ENCODE measurements around the gene ACAA1. TPM values are rescaled to one million over a fixed set of nuclear protein-coding genes. Genes with fewer than 3 reads are reported as not detected.

Gene ACAA1
- total RNA-seq, 1 experiment from 2014 or later: 52.0 TPM

GRCh38 chr3:38127611-38128302 is 9.2 kb downstream of the ACAA1 start:
- ATAC-seq (0 out of 2 replicates have a peak, but pooled peaks have one; percentile 34), DNase-seq (ENCODE audit: low read depth, low spot score) (no peak)
- TF ChIP-seq SIN3A (IDR thresholded peaks at IDR 0.05; ENCODE audit: borderline replicate concordance, insufficient read depth, low read depth, low read length): no peak
- TF ChIP-seq CTCF (IDR thresholded peaks at IDR 0.05): no peak
- TF ChIP-seq, protein P1, sequence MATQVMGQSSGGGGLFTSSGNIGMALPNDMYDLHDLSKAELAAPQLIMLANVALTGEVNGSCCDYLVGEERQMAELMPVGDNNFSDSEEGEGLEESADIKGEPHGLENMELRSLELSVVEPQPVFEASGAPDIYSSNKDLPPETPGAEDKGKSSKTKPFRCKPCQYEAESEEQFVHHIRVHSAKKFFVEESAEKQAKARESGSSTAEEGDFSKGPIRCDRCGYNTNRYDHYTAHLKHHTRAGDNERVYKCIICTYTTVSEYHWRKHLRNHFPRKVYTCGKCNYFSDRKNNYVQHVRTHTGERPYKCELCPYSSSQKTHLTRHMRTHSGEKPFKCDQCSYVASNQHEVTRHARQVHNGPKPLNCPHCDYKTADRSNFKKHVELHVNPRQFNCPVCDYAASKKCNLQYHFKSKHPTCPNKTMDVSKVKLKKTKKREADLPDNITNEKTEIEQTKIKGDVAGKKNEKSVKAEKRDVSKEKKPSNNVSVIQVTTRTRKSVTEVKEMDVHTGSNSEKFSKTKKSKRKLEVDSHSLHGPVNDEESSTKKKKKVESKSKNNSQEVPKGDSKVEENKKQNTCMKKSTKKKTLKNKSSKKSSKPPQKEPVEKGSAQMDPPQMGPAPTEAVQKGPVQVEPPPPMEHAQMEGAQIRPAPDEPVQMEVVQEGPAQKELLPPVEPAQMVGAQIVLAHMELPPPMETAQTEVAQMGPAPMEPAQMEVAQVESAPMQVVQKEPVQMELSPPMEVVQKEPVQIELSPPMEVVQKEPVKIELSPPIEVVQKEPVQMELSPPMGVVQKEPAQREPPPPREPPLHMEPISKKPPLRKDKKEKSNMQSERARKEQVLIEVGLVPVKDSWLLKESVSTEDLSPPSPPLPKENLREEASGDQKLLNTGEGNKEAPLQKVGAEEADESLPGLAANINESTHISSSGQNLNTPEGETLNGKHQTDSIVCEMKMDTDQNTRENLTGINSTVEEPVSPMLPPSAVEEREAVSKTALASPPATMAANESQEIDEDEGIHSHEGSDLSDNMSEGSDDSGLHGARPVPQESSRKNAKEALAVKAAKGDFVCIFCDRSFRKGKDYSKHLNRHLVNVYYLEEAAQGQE (IDR thresholded peaks at IDR 0.05; ENCODE audit: insufficient read depth in 1 of 2, low read depth in 2 of 2, low read length in 1 of 2): no peak
- no peak for TF ChIP-seq TCF7L2 (IDR thresholded peaks at IDR 0.05; ENCODE audit: low read depth, low read length)
- TF ChIP-seq POLR2AphosphoS5 (IDR thresholded peaks at IDR 0.05; ENCODE audit: low read depth, low read length): no peak
- BruUV-seq (replicated peaks): no TSS peak
- intact Hi-C loops (cut with micrococcal nuclease; ENCODE audit: unreplicated experiment) (no loop called here), in situ Hi-C loops (cut with HindIII; ENCODE audit: low pct_unique_long_range_greater_than_20kb, low sequenced_read_pairs) (no loop called here)
- Histone ChIP-seq H3K4me1 (ENCODE audit: control insufficient read depth, insufficient read depth, low read length) (no peaks in the 10 kb centered on the region), H3K4me3 (ENCODE audit: low read depth in 2 of 2, low read length in 2 of 2) (no peak overlapping the region), H3K9me3 (ENCODE audit: control insufficient read depth, insufficient read depth, low read depth, low read length) (no peaks in the 10 kb centered on the region), H3K27ac (ENCODE audit: low read length) (no peak overlapping the region), H3K36me3 (ENCODE audit: control insufficient read depth, insufficient read depth, low read length) (peaks cover 2% of the 10 kb centered on the region), H3K27me3 (ENCODE audit: control insufficient read depth, insufficient read depth, low read length) (no peaks in the 10 kb centered on the region)
- ChIA-PET POLR2A (interaction anchor here (0.8 kb wide), 1 partner anchor 11 kb away, joined by 4 read pairs; no protein-coding TSS in a partner anchor), CTCF (no interaction called here)

DNA sequence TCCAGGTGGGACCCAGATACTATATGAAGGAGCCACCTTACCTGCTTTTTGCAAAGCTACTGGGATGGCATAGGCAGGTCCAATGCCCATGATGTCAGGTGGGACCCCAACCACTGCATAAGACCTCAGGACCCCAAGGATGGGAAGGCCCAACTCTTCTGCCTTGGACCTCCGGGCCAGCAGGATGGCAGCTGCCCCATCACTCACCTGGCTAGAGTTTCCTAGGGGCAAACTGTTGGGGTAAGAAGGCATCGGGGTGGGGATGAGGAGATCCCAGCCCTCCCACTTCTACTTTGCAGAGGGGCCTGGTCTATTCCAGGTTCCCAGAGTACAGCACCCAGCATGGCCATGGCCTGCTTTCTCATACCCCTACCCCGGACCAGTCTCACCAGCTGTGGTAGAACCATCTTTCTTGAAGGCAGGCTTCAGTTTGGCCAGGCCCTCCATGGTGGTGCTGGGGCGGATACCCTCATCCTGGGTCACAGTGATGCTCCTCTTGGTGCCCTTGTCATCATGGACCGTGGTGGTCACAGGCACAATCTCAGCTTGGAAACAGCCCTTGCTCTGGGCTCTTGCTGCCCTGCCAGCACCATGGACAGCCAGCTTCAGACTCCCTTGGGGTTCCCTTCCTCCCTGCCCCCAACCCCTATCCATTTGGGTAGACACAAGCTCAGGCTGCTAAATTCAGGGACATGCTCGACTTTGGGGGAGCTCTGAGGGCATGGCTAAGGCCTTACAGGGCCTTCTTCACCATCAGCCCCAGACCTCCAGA is 10.6 kb downstream of the ACAA1 start:
- in situ Hi-C loops (cut with HindIII; ENCODE audit: low pct_unique_long_range_greater_than_20kb, low sequenced_read_pairs): no loop called here
- BruUV-seq (replicated peaks): no TSS peak

More for the DNA sequence above, 10.6 kb downstream of the ACAA1 start:
- Histone ChIP-seq H3K27ac (ENCODE audit: low read length) (no peak overlapping the region), H3K36me3 (ENCODE audit: control insufficient read depth, insufficient read depth, low read length) (peaks cover 2% of the 10 kb centered on the region), H3K4me3 (ENCODE audit: low read depth in 2 of 2, low read length in 2 of 2) (no peak overlapping the region), H3K4me1 (ENCODE audit: control insufficient read depth, insufficient read depth, low read length) (no peaks in the 10 kb centered on the region), H3K27me3 (ENCODE audit: control insufficient read depth, insufficient read depth, low read length) (no peaks in the 10 kb centered on the region), H3K9me3 (ENCODE audit: control insufficient read depth, insufficient read depth, low read depth, low read length) (no peaks in the 10 kb centered on the region)
- CTCF ChIA-PET: no interaction called here
- intact Hi-C loops (cut with micrococcal nuclease; ENCODE audit: unreplicated experiment): no loop called here
- POLR2A ChIA-PET: no interaction called here
- no peak for ATAC-seq
- no peak for TF ChIP-seq TCF7L2 (IDR thresholded peaks at IDR 0.05; ENCODE audit: low read depth, low read length)
- TF ChIP-seq, protein P1 (IDR thresholded peaks at IDR 0.05; ENCODE audit: insufficient read depth in 1 of 2, low read depth in 2 of 2, low read length in 1 of 2): no peak
- TF ChIP-seq SIN3A (IDR thresholded peaks at IDR 0.05; ENCODE audit: borderline replicate concordance, insufficient read depth, low read depth, low read length): no peak
- TF ChIP-seq CTCF (IDR thresholded peaks at IDR 0.05): no peak
- TF ChIP-seq POLR2AphosphoS5 (IDR thresholded peaks at IDR 0.05; ENCODE audit: low read depth, low read length): no peak
- no peak for DNase-seq (ENCODE audit: low read depth, low spot score)
